HFF-Myc (cell line): Measurements from ENCODE around the gene CFAP65.

Source experiments
- DNase-seq: peaks from one replicate; pipeline ENCODE4 v3.0.0-alpha.2; 2011; ENCODE audit warnings: low read depth; ENCODE audit errors: extremely low read depth
- H3K4me3 ChIP-seq: replicated peaks from 2 replicates; pipeline ENCODE4 v1.5.1; 2011; ENCODE audit warnings: low read depth, mild to moderate bottlenecking, control low read depth, low read length
- TF ChIP-seq, protein P1 (sequence below): IDR thresholded peaks from 2 replicates; pipeline ENCODE4 v1.5.1; 2012; ENCODE audit warnings: mild to moderate bottlenecking, low read depth, low read length, control low read depth; ENCODE audit errors: missing control alignments

Gene CFAP65

DNA sequence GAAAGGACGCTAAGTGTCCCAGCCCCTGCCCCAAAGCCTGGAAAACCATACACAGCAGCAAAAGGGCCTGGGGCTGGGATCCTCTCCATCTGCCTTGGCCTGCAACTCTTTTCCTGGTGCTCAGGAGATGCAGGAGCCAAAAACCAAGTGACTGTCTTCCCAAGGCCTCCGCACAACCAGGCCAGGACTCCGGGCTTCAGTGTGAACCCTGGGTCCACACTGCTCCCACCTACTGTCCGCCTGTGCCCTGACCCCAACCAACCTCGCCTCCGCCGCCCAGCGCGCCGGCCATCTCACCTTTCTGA, 57.4 kb downstream of the CFAP65 start:
- TF ChIP-seq, protein P1, sequence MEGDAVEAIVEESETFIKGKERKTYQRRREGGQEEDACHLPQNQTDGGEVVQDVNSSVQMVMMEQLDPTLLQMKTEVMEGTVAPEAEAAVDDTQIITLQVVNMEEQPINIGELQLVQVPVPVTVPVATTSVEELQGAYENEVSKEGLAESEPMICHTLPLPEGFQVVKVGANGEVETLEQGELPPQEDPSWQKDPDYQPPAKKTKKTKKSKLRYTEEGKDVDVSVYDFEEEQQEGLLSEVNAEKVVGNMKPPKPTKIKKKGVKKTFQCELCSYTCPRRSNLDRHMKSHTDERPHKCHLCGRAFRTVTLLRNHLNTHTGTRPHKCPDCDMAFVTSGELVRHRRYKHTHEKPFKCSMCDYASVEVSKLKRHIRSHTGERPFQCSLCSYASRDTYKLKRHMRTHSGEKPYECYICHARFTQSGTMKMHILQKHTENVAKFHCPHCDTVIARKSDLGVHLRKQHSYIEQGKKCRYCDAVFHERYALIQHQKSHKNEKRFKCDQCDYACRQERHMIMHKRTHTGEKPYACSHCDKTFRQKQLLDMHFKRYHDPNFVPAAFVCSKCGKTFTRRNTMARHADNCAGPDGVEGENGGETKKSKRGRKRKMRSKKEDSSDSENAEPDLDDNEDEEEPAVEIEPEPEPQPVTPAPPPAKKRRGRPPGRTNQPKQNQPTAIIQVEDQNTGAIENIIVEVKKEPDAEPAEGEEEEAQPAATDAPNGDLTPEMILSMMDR: no peak
- DNase-seq: no peak
- H3K4me3 ChIP-seq: no peak overlapping the region

GRCh38 chr2:218983263-218983933, 57.9 kb downstream of the CFAP65 start:
- H3K4me3 ChIP-seq: no peak overlapping the region
- TF ChIP-seq, protein P1: no peak
- no peak for DNase-seq

GRCh38 chr2:218982586-218983262, 58.6 kb downstream of the CFAP65 start:
- TF ChIP-seq, protein P1: no peak

GRCh38 chr2:218981881-218982585, 59.3 kb downstream of the CFAP65 start:
- no peak for DNase-seq
- TF ChIP-seq, protein P1: no peak
- no peak overlapping the region for H3K4me3 ChIP-seq

More at GRCh38 chr2:218982586-218983262, 58.6 kb downstream of the CFAP65 start:
- no peak overlapping the region for H3K4me3 ChIP-seq
- DNase-seq: no peak

DNA sequence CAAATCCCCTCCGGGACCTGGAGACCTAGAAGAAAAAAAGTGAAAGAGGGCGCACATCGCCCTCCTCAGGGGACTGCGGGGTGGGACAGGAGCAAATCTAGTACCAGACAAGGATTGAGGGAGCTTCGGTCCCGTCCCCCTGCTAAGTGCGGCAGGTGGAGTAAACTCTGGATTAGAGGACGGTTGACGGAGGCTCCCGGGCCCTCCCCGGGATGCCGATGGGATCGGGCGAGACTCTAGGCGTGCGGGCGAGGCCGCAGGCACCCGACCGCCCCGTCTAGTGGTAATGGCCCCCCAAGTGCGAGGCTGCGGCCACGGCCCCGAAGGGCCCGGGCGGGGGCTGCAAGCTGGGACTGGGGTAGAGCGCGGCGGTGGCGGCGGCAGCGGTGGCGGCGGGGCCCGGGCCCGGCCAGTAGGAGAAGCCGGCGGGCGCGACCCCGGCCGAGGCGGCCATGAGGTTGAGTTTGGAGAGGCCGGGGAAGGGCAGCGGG, 59.9 kb downstream of the CFAP65 start:
- TF ChIP-seq, protein P1: peak; percentile 7

GRCh38 chr2:218980735-218981389, 60.5 kb downstream of the CFAP65 start:
- DNase-seq: no peak
- TF ChIP-seq, protein P1: no peak
- no peak overlapping the region for H3K4me3 ChIP-seq

More for the DNA sequence above, 59.9 kb downstream of the CFAP65 start:
- DNase-seq: no peak
- no peak overlapping the region for H3K4me3 ChIP-seq
